Fibroblast of lung (primary cell): ENCODE results near the gene HIGD2A.

Experiments
- CTCF ChIP-seq, 2 donors: IDR thresholded peaks in 1 of 2; conservative IDR thresholded peaks in 1 of 2; 1 replicate in 1 of 2; 2 replicates in 1 of 2; pipeline ENCODE4 v1.5.1; 2011 to 2012; ENCODE audit warnings: low read length in 2 of 2, control low read depth in 1 of 2, inconsistent platforms in 1 of 2, low read depth in 1 of 2, mild to moderate bottlenecking in 1 of 2
- EZH2 ChIP-seq: IDR thresholded peaks from 2 replicates; pipeline ENCODE4 v1.5.1; 2012; ENCODE audit warnings: low read length, control low read depth, mild to moderate bottlenecking; ENCODE audit errors: missing control alignments

DNA sequence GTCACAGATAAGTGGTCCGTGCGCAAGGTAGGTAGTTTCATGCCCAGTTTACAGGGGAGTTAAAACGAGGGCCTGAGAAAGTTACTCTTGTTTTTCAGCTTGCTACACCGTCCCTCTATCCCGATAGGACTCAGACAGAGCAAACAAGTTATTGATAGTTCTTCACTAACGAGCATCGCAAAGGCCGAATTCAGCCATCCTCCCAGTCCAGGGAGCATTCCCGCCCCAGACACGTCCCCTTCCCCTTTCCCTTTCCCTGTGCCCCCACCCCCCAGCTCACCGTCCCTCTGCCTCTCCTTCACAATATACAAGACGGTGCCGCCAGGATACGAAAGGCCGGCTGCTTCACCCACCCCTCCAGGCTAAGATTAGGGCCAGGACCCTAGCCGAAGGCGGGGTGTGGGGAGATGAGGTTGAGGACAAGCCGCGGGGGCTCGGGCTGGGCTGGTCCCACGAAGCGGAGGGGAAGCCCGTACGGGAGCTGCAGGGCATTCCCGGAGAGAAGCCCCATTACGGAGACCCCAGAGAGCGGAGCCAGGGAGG is 27.6 kb upstream of the HIGD2A start:
- no peak for TF ChIP-seq CTCF (conservative IDR thresholded peaks at IDR 0.05 in 1 of 2, IDR thresholded peaks at IDR 0.05 in 1 of 2; ENCODE audit: low read depth in 1 of 2, low read length in 2 of 2)
- no peak for TF ChIP-seq EZH2
